HG03575 (cell line): ENCODE measurements around the gene SAMD3.
"Not testable (repeated sequence)": the region's sequence is repeated elsewhere in the genome, so short reads cannot be mapped to it uniquely, and the experiment has no call there.

Source experiments
- ATAC-seq: cut with Tn5 transposase; IDR thresholded peaks from one replicate; pipeline ENCODE4 v1.9.1; 2021; ENCODE audit not compliant: unreplicated experiment, insufficient number of reproducible peaks, low FRiP score; ENCODE audit errors: extremely low read depth

Gene SAMD3

DNA sequence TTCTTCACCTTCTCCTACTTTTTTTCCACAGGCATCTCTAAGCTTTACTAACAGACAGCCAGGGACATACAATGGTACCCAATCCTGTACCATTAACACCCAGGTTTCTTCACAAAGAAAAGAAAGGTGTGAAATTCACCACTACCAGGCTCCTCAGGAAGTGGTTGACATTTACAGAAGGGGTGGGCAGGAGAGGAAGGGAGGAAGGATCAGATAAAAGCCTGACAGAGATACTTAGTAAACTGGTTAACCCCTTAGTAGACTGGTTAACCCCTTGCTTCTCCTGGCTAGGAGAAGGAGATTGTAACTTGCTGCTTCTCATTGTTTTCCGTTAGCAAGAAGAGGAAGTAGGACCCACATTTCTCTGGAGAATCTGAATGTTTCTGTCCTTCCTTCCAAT, 7.2 kb downstream of the SAMD3 start:
- ATAC-seq, result no peak

DNA sequence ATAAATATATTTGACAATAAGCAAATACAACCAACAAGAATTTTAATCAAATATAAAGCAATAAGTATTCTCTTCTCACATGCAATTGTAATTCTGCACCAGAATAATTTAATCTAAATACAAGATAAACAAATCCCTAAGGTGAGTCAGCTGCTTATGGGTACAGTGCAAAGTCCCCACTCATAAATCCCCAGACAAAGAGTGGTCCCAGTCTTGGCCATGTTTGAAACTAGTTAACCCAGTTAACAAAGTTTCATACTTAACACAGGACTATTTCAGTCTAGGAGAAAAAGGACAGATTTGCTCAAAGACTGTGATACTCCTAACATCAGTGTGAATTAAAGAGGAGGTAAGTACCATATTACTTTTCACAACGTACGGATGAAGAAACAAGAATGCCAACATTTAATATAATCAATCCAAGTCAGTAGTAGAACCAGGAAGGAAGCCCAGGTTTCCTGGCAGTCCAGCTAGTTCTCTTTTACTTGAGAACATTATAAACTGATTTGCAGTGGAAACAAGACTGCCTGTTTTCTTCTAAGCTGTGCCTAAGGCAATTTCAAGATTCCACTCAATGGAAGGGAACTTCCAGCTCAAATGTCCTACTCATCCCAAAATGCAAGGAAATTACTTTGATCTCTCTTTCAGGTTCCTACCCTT, 10.4 kb downstream of the SAMD3 start:
- no peak for ATAC-seq

DNA sequence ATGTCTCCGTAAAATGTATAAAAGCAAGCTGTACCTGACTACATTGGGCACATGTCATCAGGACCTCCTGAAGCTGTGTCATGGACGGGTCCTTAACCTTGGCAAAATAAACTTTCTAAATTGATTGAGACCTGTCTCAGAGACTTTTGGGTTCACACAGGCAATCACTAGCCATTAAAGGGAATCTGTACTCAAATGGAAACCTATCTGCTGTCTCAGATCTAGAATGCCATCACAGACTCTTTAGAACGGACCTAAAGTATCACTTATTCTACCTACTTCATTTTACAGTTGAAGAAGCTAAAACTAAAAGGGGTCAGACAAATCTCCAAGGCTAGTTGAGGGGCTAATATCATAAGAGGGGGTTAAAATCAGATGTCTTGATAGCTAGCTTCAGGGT, 11.1 kb downstream of the SAMD3 start:
- no peak for ATAC-seq

DNA sequence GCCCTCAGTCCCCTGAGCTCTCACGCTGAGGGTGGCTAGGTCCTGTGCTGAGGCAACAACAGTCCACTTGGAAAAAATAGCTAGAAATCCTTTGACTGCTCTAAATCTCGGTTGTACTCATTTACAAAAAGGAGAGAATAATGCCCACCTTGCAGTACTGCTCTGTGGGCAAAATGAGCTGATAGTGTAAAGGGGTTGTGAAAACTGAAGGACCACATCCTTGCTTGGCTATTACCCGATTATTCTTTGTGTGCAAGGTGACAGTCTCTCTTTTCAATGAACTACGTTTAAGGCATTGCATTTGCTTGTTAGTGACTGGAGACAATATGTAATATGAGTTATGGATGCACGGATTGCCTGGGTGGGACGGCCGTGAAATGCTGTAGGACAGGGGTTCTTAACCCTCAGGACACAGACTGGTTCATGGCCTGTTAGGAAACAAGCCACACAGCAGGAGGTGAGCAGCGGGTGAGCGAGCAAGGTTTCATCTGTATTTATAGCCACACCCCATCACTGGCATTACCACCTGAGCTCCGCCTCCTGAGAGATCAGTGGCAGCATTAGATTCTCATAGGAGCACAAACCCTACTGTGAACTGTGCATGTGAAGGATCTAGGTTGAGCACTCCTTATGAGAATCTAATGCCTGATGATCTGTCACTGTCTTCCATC, 14.6 kb downstream of the SAMD3 start:
- ATAC-seq, result no peak

DNA sequence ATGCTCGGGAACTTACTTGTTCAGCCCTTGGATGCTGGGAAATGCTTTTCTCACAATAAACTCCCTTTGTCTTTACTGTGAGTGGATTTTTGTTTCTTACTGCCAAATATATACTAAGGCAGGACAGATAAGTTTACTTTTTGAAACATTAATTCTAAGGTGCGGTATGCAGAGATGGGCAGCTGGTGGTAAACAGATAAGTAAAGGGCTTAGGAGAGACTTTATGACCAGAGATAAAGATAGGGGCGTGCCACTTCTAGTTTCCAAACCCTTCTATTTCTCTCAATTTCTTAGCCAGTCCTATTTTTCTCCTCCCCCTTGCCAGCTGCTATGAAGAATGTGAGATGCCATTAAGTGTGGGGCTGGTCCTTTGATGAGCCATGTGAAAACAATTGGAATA, 16.3 kb downstream of the SAMD3 start:
- ATAC-seq, result no peak

DNA sequence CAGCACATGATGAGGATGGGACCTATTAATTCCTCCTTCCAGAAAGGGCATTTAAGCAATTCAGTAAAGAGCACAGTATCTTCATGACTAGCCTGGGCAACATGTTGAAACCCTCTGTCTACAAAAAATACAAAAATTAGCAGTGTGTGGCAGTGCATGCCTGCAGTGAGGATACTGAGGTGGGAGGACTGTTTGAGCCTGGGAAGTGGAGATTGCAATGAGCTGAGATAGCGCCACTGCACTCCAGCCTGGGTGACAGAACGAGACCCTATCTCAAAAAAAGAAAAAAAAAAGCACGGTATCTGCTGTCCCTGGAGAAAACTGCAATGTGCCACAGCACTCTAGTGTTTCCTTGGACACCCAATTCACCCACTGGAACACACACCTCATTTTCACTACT, 18.4 kb downstream of the SAMD3 start:
- ATAC-seq, result no peak

DNA sequence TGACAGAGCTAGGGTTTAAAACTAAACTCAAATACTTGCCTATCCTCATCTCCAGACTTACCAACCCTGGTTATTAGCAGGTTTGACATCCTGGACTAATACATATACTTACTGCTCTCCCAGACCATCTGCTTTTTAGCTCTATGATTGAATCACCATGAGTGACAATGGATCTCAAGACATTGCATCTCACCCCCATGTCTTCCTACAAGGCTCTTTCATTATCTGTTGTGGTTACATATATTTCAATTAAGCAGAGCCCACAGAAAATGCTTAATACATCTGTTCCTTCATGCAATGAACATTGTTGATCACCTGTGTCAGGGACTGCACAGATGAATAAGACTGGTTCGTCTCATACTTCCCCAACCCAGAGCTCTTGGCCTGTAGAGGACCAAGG, 19.4 kb downstream of the SAMD3 start:
- ATAC-seq, result no peak

DNA sequence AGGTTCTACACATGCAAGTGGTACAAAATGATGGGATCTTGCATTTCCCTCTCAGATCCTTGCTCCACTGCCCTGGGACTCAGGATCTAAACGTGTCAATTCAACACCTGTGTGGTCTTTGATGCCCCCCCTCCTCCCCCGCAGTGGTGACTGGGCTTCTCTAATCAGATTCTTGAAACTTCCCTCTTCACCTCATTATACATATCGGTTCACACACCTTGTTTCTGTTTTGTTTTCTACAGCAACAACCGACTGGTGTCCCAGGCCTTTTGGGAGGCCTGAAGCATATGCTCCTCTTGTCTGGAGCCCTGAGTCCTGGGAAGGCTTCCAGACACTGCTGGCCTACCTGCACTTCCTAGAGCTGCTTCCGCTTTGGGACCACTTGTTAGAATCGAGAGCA, 20.0 kb downstream of the SAMD3 start:
- ATAC-seq, result no peak

DNA sequence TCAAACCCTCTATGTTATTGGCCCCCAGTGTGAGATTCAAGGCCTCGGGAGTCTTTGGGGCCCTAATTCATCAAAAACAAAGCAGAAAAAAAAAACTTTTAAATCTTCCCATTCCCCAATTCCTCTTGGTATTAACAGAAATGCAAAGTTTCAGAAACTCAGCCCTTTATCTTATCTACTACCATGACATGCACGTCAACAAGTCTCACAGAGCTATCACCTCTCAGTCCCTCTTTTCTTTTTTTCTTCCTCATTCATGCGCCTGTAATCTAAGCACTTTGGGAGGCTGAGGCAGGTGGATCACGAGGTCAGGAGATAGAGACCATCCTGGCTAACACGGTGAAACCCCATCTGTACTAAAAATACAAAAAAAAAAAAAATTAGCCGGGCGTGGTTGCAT, 22.7 kb downstream of the SAMD3 start:
- no peak for ATAC-seq

DNA sequence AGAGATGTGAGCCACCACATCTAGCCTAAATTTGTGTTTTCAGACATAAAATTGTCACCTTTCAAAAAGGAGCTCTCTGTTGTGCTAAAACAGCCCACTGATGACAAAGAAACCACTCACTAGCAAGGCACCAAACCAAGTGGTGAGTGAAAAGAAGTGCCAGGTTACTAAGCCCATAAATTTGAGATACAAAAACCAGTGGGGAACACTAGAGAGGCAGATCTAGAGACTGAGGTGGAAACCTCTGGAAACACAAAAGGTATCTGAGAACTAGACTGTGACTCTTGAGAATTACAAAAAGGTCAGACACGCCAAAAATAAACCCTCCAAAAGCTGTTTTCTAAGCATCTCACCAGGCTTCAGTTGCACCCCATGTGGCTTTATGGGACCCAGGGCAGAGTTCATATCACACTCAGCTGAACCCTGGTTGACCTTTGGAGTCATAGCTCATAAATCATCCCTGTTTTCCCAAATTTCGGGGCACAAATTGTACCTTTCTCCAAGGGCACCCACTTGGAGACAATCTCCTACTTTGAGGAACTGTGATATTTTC, 24.2 kb downstream of the SAMD3 start:
- no peak for ATAC-seq

DNA sequence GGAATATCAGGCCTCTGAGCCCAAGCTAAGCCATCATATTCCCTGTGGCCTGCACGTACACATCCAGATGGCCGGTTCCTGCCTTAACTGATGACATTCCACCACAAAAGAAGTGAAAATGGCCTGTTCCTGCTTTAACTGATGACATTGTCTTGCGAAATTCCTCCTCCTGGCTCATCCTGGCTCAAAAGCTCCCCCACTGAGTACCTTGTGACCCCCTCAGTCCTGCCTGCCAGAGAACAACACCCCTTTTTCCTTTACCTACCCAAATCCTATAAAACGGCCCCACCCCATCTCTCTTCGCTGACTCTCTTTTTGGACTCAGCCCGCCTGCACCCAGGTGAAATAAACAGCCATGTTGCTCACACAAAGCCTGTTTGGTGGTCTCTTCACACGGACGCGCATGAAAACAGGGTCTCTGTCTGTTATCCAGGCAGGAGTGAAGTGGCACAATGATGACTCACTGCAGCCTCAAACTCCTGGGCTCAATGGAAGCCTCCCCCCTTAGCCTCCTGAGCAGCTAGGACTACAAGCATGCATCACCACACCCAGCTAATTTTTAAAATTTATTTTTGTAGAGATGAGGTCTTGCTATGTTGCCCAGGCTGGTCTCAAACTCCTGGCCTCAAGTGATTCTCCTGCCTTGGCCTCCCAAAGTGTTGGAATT, 24.8 kb downstream of the SAMD3 start:
- ATAC-seq, result not testable (repeated sequence)

DNA sequence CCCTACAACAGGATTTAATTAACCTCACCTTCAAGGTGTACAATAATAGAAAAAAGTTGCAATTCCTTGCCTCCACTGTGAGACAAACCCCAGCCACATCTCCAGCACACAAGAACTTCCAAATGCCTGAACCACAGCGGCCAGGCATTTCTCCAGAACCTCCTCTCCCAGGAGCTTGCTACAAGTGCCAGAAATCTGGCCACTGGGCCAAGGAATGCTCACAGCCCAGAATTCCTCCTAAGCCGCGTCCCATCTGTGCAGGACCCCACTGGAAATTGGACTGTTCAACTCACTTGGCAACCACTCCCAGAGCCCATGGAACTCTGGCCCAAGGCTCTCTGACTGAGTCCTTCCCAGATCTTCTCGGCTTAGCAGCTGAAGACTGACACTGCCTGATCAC, 28.3 kb downstream of the SAMD3 start:
- not testable (repeated sequence) for ATAC-seq

DNA sequence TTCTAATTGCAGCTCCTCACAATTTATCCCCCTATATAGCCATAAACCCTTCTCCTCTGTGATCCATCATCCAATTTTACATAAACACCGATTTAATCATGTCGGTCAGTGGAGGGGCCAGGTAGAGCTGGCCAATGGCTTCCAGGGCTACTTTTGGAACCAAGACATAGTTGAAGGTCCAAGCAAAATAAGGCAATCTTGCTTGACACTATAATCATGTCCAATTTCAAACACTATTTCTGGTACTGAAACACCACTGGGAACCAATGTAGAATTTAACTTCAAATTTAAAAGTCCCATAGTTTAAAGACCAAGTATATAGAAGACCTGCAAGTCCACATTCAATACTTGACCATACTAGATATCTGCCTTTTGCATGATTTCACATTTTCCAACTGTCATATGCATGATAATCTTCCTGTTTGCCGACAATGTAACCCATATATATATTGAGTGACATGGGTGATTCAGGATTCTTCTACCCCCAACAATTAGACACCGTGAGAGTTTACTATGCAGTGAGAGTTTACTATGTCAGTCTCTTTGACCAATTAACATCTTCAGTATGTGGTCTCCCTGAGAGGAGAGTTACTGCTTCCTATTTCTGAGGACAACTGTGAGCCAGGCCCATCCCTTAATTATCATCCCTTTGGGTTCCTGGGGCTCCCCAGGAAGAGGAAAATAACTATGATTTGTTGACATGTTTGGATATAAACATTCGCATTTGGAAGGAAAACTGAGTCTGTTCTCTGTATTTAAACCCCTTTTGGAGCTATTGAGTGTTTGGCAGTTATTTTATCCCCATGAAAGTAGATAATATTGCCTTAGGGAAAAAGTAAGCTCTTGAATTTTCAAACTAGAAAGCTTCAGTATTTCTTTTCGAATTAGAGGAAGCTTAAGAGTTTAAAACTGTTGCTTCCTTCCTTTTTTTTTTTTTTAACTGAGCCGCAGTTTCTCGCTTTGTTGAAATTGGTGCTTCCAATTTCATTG, 31.8 kb downstream of the SAMD3 start:
- no peak for ATAC-seq

DNA sequence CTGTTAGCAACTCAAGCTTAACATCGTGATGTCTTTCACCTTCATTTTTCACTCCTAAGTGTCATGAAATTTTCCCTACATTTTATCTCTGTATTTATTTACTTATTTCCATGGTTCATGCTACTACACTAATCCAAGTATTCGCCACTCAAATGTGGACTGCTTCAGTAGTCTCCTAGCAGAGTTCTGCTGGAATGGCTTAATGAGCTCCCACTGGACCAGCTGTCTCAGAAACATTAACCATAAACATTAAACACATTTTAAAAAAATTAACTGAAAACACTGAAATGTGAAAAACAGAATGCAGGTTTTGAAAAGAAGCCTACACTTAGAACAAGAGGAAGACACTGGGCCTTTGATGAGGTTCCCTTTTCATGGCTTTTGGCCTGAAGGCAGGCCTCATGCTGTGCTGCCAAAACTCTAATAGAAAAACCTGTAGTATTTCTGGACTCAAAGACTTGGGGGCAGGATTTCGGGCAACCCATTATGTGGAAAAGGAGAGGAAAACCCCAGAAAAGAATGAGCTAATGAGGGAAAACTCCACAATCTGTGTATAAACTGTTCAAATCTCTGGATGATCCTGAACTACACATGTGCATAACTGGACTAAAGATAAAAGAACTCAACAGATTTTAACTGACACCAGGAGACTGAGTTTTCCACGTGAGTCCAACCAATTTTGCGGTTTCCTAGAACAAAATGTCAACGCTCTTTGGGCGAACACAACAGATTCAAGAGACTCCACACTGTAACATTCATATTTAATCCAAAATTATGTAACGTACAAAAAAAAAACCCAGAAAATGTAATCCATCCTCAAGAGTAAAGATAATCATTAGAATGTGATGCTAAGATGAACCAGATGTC, 33.0 kb downstream of the SAMD3 start:
- no peak for ATAC-seq

DNA sequence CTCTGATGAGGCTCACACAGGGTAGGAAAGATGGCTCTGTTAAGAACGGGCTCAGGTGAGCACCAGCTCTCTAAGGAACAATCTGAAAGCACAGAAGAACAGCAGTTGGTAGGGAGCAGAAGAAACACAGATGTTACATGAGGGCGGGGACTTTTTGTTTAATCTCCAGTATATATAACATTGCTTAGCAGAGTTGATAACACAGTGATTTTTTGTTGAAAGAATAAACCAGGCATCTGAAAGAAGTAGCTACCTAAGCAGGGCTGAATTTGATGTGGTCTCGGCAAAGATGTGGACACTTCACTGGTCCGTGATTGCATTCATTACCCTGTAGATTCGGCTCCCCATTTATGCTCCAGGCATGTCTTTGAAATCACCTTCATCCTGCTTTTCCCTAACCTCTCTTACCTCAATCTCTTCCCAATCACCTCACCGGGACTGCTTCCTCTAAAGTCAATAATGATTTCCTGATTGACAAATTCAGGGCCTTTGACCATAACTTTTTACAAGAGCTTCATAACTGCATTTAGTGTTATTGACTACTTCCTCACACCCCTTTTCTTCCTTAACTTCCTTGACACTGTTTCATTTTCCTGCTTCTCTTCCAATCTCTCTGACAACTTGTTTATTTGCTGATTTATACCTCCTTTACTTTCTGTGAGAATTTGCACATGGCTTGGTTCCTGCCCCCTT, 34.4 kb downstream of the SAMD3 start:
- no peak for ATAC-seq

DNA sequence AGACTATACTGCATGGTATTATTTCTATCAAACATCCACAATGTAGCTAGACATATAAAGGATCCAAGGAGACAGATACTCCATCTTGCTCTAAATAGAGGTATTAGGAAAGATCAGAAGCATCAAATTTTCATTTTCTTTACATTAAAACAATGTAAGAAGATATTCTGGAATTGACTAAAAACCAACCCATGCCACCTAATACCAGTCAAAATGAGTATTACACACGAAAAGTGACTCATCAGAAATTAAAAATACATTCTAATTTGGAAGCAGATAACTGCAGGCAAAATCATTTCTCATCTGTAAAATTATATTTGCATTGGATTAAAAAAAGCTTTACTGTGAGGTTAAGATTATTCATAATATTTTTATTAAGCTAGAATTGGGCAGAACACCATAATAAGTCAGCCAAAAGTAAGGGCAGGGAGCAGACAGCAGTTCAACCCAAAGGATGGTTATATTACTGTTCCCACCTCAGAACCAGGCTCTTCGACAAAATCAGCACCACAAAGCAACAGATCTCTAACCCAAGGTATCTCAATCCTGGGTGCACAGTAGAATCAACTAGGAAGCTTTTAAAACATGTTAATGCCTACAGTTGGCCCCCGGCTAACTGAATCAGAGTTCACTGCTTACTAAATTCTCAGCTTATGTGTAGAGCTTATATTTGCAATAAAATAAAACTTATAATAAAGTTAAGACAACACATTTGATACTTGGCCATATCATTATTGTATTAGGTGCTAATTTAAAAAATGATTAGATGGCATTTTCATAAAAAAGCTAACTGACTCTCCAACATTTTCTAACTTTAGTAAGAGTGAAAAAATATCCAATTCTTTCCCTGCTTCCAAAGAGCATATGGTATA, 35.2 kb downstream of the SAMD3 start:
- no peak for ATAC-seq

DNA sequence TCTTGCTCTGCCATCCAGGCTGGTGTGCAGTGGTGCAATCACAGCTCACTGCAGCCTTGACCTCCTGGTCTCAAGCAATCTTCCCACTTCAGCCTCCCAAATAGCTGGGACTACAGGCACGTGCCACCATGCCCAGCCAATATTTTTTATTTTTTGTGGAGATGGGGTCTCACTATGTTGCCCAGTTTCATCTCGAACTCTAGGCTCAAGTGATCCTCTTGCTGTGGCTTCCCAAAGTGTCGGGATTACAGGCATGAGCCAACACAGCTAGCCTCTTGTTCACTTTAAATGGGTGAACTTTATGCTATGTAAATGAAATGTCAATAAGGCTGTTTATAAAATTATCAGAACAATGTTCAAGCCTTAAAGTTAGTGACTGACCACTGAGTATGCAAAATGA, 37.1 kb downstream of the SAMD3 start:
- ATAC-seq, result no peak
